NCI-H146 treated with DMSO at 0.1 percent for 48 hours (cell line): ENCODE data around the gene CTH.
"Not testable (repeated sequence)": the region's sequence is repeated elsewhere in the genome, so short reads cannot be mapped to it uniquely, and the experiment has no call there.

ENCODE experiments used
- DNase-seq: peaks from one replicate; lab custom pipeline; 2025; ENCODE audit not compliant: unreplicated experiment; lab: John Stamatoyannopoulos, UW

The CTH gene

GRCh38 chr1:70410604-70411359, at the start of gene CTH:
TSS of gene CTH (plus strand) at chr1:70411268. CDS start at chr1:70411416, 148 bp downstream.
- DNase-seq: peak; percentile 93

- no peak for DNase-seq
Observed at GRCh38 chr1:70361727-70362398, 49.2 kb upstream of the CTH start.

- DNase-seq: no peak
Observed at GRCh38 chr1:70364439-70364838, 46.6 kb upstream of the CTH start.

- DNase-seq: not testable (repeated sequence)
Observed at GRCh38 chr1:70366425-70366952, 44.6 kb upstream of the CTH start.

GRCh38 chr1:70366997-70367396, 44.1 kb upstream of the CTH start:
- DNase-seq: not testable (repeated sequence)

GRCh38 chr1:70367397-70367796, 43.7 kb upstream of the CTH start:
- DNase-seq: not testable (repeated sequence)

GRCh38 chr1:70371586-70371985, 39.5 kb upstream of the CTH start:
- not testable (repeated sequence) for DNase-seq

- no peak for DNase-seq
Observed at GRCh38 chr1:70372426-70372825, 38.6 kb upstream of the CTH start.

GRCh38 chr1:70373580-70373979, 37.5 kb upstream of the CTH start:
- not testable (repeated sequence) for DNase-seq

- DNase-seq: no peak
Observed at GRCh38 chr1:70376196-70376595, 34.9 kb upstream of the CTH start.

GRCh38 chr1:70382682-70383081, 28.4 kb upstream of the CTH start:
- no peak for DNase-seq

GRCh38 chr1:70383483-70383882, 27.6 kb upstream of the CTH start:
- DNase-seq: no peak

GRCh38 chr1:70384542-70384941, 26.5 kb upstream of the CTH start:
- no peak for DNase-seq

GRCh38 chr1:70385477-70385876, 25.6 kb upstream of the CTH start:
- no peak for DNase-seq

- DNase-seq: no peak
Observed at GRCh38 chr1:70386121-70386520, 24.9 kb upstream of the CTH start.

GRCh38 chr1:70387507-70387906, 23.6 kb upstream of the CTH start:
- no peak for DNase-seq

- no peak for DNase-seq
Observed at GRCh38 chr1:70392626-70393025, 18.4 kb upstream of the CTH start.

GRCh38 chr1:70396607-70397006, 14.5 kb upstream of the CTH start:
- DNase-seq: no peak

- DNase-seq: no peak
Observed at GRCh38 chr1:70397013-70397412, 14.1 kb upstream of the CTH start.

- DNase-seq: no peak
Observed at GRCh38 chr1:70400335-70400734, 10.7 kb upstream of the CTH start.

GRCh38 chr1:70401974-70402373, 9.1 kb upstream of the CTH start:
- DNase-seq: no peak

- DNase-seq: no peak
Observed at GRCh38 chr1:70403759-70404158, 7.3 kb upstream of the CTH start.
